Ascending aorta (tissue), 2 donors: Measurements from ENCODE around the gene OSBPL6. TPM values are rescaled to one million over a fixed set of nuclear protein-coding genes. Genes with fewer than 3 reads are reported as not detected.
A peak's percentile ranks its signal among the peaks of the same experiment; 100 is the strongest.

Source experiments
- DNase-seq, 2 donors: peaks; one replicate each; pipeline ENCODE4 v3.0.0-alpha.2; 2019; ENCODE audit warnings: low spot score in 2 of 2
- H3K27ac ChIP-seq, 2 donors: fragments of 200-600 bp; sonication (generic); one replicate each; pipeline ENCODE4 v1.5.1; 2016 to 2017; ENCODE audit warnings: mild to moderate bottlenecking in 1 of 2
- H3K27me3 ChIP-seq: fragments of 200-600 bp; sonication (generic); one replicate; pipeline ENCODE4 v1.5.1; 2017
- H3K36me3 ChIP-seq, 2 donors: fragments of 200-600 bp; sonication (generic); one replicate each; pipeline ENCODE4 v1.5.1; 2016
- H3K4me1 ChIP-seq, 2 donors: fragments of 200-600 bp; sonication (generic); one replicate each; pipeline ENCODE4 v1.5.1; 2016 to 2017; ENCODE audit warnings: mild to moderate bottlenecking in 1 of 2
- H3K4me3 ChIP-seq, 2 donors: fragments of 200-600 bp; sonication (generic); one replicate each; pipeline ENCODE4 v1.5.1; 2016 to 2017; ENCODE audit warnings: mild to moderate bottlenecking in 1 of 2
- H3K9me3 ChIP-seq, 2 donors: fragments of 200-600 bp; sonication (generic); one replicate each; pipeline ENCODE4 v1.5.1; 2016
- intact Hi-C: fragments of 100-400 bp; cut with DNase I; formaldehyde crosslinking; loops from one replicate; pipeline ENCODE4 v1.15.1; 2023
- total RNA-seq: library from RNA; depleted of rRNA; stranded (reverse); fragments of >200 nt; gene quantifications from one replicate; pipeline ENCODE4 v1.1.0, GENCODE V29; 2016
- TF ChIP-seq, protein P1 (sequence below), 3 experiments: fragments of 200-600 bp in 2 of 3; fragments of 450-650 bp in 1 of 3; sonication (generic) in 2 of 3; IDR thresholded peaks; one replicate each; pipeline ENCODE4 v1.5.1; 2016 to 2019; ENCODE audit warnings: antibody characterized with exemption in 3 of 3, mild to moderate bottlenecking in 1 of 3, moderate library complexity in 1 of 3

The OSBPL6 gene
- total RNA-seq, 1 donor from 2014 or later = 1.4 TPM

GRCh38 chr2:178304333-178304732, 110.0 kb downstream of the OSBPL6 start:
- intact Hi-C loops = no loop called here
- TF ChIP-seq, protein P1, sequence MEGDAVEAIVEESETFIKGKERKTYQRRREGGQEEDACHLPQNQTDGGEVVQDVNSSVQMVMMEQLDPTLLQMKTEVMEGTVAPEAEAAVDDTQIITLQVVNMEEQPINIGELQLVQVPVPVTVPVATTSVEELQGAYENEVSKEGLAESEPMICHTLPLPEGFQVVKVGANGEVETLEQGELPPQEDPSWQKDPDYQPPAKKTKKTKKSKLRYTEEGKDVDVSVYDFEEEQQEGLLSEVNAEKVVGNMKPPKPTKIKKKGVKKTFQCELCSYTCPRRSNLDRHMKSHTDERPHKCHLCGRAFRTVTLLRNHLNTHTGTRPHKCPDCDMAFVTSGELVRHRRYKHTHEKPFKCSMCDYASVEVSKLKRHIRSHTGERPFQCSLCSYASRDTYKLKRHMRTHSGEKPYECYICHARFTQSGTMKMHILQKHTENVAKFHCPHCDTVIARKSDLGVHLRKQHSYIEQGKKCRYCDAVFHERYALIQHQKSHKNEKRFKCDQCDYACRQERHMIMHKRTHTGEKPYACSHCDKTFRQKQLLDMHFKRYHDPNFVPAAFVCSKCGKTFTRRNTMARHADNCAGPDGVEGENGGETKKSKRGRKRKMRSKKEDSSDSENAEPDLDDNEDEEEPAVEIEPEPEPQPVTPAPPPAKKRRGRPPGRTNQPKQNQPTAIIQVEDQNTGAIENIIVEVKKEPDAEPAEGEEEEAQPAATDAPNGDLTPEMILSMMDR (IDR thresholded peaks at IDR 0.05) = no peak

DNA sequence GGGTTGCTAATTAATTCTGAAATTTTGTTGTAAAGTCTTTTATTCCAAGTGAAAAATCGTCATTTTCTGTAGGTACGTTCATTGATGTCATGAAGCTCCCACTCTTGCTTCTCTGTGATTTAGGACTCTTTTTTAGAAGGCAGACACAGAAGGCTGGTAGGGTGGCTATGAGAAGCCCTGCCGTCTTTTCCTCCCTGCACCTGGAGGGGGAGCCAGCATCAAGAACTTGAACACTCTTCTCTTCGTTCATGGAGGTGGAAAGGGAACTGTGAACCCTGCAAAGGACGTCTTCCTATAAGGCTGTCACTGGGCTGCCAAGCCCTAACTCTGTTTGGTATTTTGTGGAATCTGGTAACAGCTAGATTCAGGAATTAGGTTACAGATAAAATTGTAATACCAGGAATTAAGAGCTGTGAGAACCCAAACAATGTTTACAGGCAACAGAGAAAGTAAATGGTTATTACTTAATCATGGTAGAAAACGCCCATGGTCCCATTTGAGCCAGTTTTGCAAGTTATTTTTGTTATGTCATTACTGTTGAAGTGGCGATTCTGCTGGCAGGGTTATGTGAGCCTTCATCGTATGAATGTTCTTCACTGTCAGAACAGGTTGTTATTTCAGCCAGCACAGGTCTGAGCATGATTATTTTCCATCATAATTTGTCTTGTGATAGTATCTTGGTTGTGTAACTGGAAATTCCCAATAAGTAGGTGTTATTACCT, 112.2 kb downstream of the OSBPL6 start:
- TF ChIP-seq, protein P1 (IDR thresholded peaks at IDR 0.05) = peak in 2 of 3 experiments; percentile 10 to 33
- H3K4me3 ChIP-seq = no peak overlapping the region
- DNase-seq = no peak
- H3K27ac ChIP-seq = no peak overlapping the region
- no peaks in the 10 kb centered on the region for H3K4me1 ChIP-seq
- H3K27me3 ChIP-seq = no peaks in the 10 kb centered on the region
- H3K36me3 ChIP-seq = no peaks in the 10 kb centered on the region
- intact Hi-C loops = no loop called here
- no peaks in the 10 kb centered on the region for H3K9me3 ChIP-seq

More at GRCh38 chr2:178304333-178304732, 110.0 kb downstream of the OSBPL6 start:
- H3K9me3 ChIP-seq = no peaks in the 10 kb centered on the region
- DNase-seq = no peak
- H3K27me3 ChIP-seq = no peaks in the 10 kb centered on the region
- no peak overlapping the region for H3K4me3 ChIP-seq
- H3K4me1 ChIP-seq = no peaks in the 10 kb centered on the region
- H3K27ac ChIP-seq = no peak overlapping the region
- no peaks in the 10 kb centered on the region for H3K36me3 ChIP-seq

GRCh38 chr2:178307650-178308049, 113.3 kb downstream of the OSBPL6 start:
- no peak for DNase-seq
- H3K36me3 ChIP-seq = no peaks in the 10 kb centered on the region
- TF ChIP-seq, protein P1 (IDR thresholded peaks at IDR 0.05) = no peak
- H3K27ac ChIP-seq = no peak overlapping the region
- no peaks in the 10 kb centered on the region for H3K4me1 ChIP-seq
- H3K9me3 ChIP-seq = no peaks in the 10 kb centered on the region
- intact Hi-C loops = no loop called here
- H3K4me3 ChIP-seq = no peak overlapping the region
- no peaks in the 10 kb centered on the region for H3K27me3 ChIP-seq

DNA sequence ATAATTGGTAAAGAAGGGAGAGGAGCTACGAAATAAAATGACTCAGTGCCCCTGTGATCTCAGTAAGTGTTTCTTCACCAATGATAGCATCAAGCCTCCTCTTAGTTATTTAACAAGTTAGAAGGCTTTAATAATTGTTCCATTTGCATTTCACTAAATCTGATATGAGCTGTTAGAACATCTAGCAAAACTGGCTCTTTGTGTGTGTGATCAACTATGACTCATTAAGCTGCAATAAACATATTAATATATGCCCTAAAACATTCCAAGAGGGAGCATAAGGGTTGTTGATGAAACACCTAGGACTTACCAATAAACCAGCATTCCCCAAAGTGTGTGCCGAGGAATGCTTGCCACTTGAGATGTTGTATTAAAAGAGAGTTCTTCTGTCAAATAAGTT, 115.2 kb downstream of the OSBPL6 start:
- Histone ChIP-seq H3K9me3 (no peaks in the 10 kb centered on the region), H3K4me3 (no peak overlapping the region), H3K27me3 (no peaks in the 10 kb centered on the region), H3K27ac (no peak overlapping the region), H3K4me1 (no peaks in the 10 kb centered on the region), H3K36me3 (no peaks in the 10 kb centered on the region)
- TF ChIP-seq, protein P1 (IDR thresholded peaks at IDR 0.05) = no peak
- DNase-seq = no peak
- intact Hi-C loops = no loop called here

GRCh38 chr2:178315078-178315477, 120.8 kb downstream of the OSBPL6 start:
- TF ChIP-seq, protein P1 (IDR thresholded peaks at IDR 0.05) = no peak
- no peak overlapping the region for H3K4me3 ChIP-seq
- DNase-seq = no peak
- H3K27me3 ChIP-seq = no peaks in the 10 kb centered on the region
- no peaks in the 10 kb centered on the region for H3K4me1 ChIP-seq
- H3K9me3 ChIP-seq = no peaks in the 10 kb centered on the region
- no peak overlapping the region for H3K27ac ChIP-seq
- intact Hi-C loops = no loop called here
- no peaks in the 10 kb centered on the region for H3K36me3 ChIP-seq
